HCT116 (cell line): ENCODE measurements around the gene HGFAC. TPM values are rescaled to one million over a fixed set of nuclear protein-coding genes. Genes with fewer than 3 reads are reported as not detected.
A peak's percentile ranks its signal among the peaks of the same experiment; 100 is the strongest.

Source experiments
- ATAC-seq: fragments of 200-7000 bp; cut with Tn5 transposase; 2 replicates; pipeline ENCODE4 v1.9.1; 2020; ENCODE audit warnings: mild to moderate bottlenecking, moderate library complexity
- BruUV-seq: library from RNA; stranded (reverse); fragments of 400-500 nt; replicated peaks from 2 replicates; lab custom pipeline; 2021; lab: Mats Ljungman, UMichigan
- CTCF ChIA-PET: fragments of 300-600 bp; sonication (Branson Sonifier 250); formaldehyde crosslinking; loops from one replicate; lab custom pipeline; 2021; ENCODE audit warnings: antibody characterized with exemption; lab: Charles Lee
- POLR2A ChIA-PET: fragments of 300-600, 350-600 bp; sonication (Branson Sonifier 250); formaldehyde crosslinking; loops from one replicate; lab custom pipeline; 2021; ENCODE audit warnings: antibody characterized with exemption; lab: Charles Lee
- RAD21 ChIA-PET, 2 experiments: fragments of 300-600 bp; sonication (Branson Sonifier 250); formaldehyde crosslinking; loops; one replicate each; lab custom pipeline; 2023; ENCODE audit warnings: low total read pairs in 2 of 2; ENCODE audit not compliant: uncharacterized antibody in 2 of 2, unreplicated experiment in 2 of 2, low non-redundant PET in 1 of 2; lab: Charles Lee
- DNase-seq: peaks from one replicate; pipeline ENCODE4 v3.0.0-alpha.2; 2010; ENCODE audit warnings: low read depth, low spot score
- H2AFZ ChIP-seq: fragments of 200-600 bp; shearing (Covaris generic), sonication (generic); 2 replicates; pipeline ENCODE4 v1.6.1; 2017; ENCODE audit warnings: low read depth, mixed run types, mixed read lengths, antibody characterized with exemption, low read length; ENCODE audit not compliant: poor library complexity, severe bottlenecking
- H3K27ac ChIP-seq: 2 replicates; pipeline ENCODE4 v1.5.1; 2012; ENCODE audit warnings: low read depth, low read length
- H3K27me3 ChIP-seq: fragments of 200-600 bp; sonication (generic); 2 replicates; pipeline ENCODE4 v1.6.1; 2016; ENCODE audit warnings: mixed run types, low read length, mixed read lengths; ENCODE audit not compliant: insufficient read depth
- H3K36me3 ChIP-seq, 2 experiments: fragments of 200-500 bp in 1 of 2; fragments of 200-600 bp in 1 of 2; sonication (Bioruptor generic) in 1 of 2; sonication (generic) in 1 of 2; 2 replicates each; pipeline versions ENCODE4 v1.5.1 to v1.6.1; 2014 to 2016; ENCODE audit warnings: low read length in 2 of 2, inconsistent platforms in 1 of 2, mixed read lengths in 1 of 2, mixed run types in 1 of 2; ENCODE audit not compliant: insufficient read depth in 2 of 2, control insufficient read depth in 1 of 2
- H3K4me1 ChIP-seq, 2 experiments: fragments of 200-600 bp in 1 of 2; sonication (generic) in 1 of 2; 2 replicates each; pipeline versions ENCODE4 v1.5.1 to v1.6.1; 2012 to 2017; ENCODE audit warnings: low read length in 2 of 2, inconsistent platforms in 1 of 2, mild to moderate bottlenecking in 1 of 2, mixed read lengths in 1 of 2, mixed run types in 1 of 2, moderate library complexity in 1 of 2; ENCODE audit not compliant: insufficient read depth in 2 of 2, control insufficient read depth in 1 of 2
- H3K4me2 ChIP-seq: fragments of 200-600 bp; sonication (generic); 2 replicates; pipeline ENCODE4 v1.6.1; 2017; ENCODE audit warnings: mixed run types, low read length, mixed read lengths
- H3K4me3 ChIP-seq, 2 experiments: fragments of 200-600 bp in 1 of 2; sonication (generic) in 1 of 2; replicated peaks in 1 of 2; 2 replicates each; pipeline ENCODE4 v1.5.1; 2011 to 2016; ENCODE audit warnings: low read length in 2 of 2, control low read depth in 1 of 2, low read depth in 1 of 2, mild to moderate bottlenecking in 1 of 2, mixed read lengths in 1 of 2, mixed run types in 1 of 2
- H3K79me2 ChIP-seq: fragments of 200-600 bp; sonication (generic); 2 replicates; pipeline ENCODE4 v1.6.1; 2017; ENCODE audit warnings: mild to moderate bottlenecking, mixed run types, low read length, moderate library complexity, mixed read lengths; ENCODE audit not compliant: insufficient read depth
- H3K9ac ChIP-seq: fragments of 200-600 bp; sonication (generic); 2 replicates; pipeline ENCODE4 v1.6.1; 2016; ENCODE audit warnings: low read length, mixed read lengths
- H3K9me2 ChIP-seq: fragments of 200-600 bp; sonication (generic), shearing (Covaris generic); 2 replicates; pipeline ENCODE4 v1.6.1; 2017; ENCODE audit warnings: mixed run types, mild to moderate bottlenecking, moderate library complexity; ENCODE audit not compliant: insufficient read depth
- H3K9me3 ChIP-seq, 2 experiments: fragments of 200-500 bp in 1 of 2; fragments of 200-600 bp in 1 of 2; sonication (Bioruptor generic) in 1 of 2; sonication (generic) in 1 of 2; 2 replicates each; pipeline ENCODE4 v1.6.1; 2014 to 2017; ENCODE audit warnings: low read length in 2 of 2, mixed read lengths in 2 of 2, inconsistent platforms in 1 of 2, low read depth in 1 of 2, mild to moderate bottlenecking in 1 of 2, mixed run types in 1 of 2, moderate library complexity in 1 of 2; ENCODE audit not compliant: control insufficient read depth in 1 of 2, insufficient read depth in 1 of 2
- H4K20me1 ChIP-seq: fragments of 200-600 bp; sonication (generic), shearing (Covaris generic); 2 replicates; pipeline ENCODE4 v1.6.1; 2017; ENCODE audit warnings: mixed run types, mild to moderate bottlenecking, moderate library complexity; ENCODE audit not compliant: insufficient read depth
- CEBPB ChIP-seq: IDR thresholded peaks from 2 replicates; pipeline ENCODE4 v1.6.1; 2012; ENCODE audit warnings: low read depth
- EGR1 ChIP-seq: IDR thresholded peaks from 2 replicates; pipeline ENCODE4 v1.6.1; 2012; ENCODE audit warnings: low read depth
- ELF1 ChIP-seq: IDR thresholded peaks from 2 replicates; pipeline ENCODE4 v1.6.1; 2012; ENCODE audit warnings: low read depth, borderline replicate concordance
- EZH2 ChIP-seq: fragments of 200-600 bp; sonication (generic); IDR thresholded peaks from 2 replicates; pipeline ENCODE4 v1.6.1; 2017; ENCODE audit warnings: antibody characterized with exemption, mixed run types
- EZH2phosphoT487 ChIP-seq: fragments of 200-600 bp; IDR thresholded peaks from 2 replicates; pipeline ENCODE4 v1.6.1; 2018; ENCODE audit warnings: antibody characterized with exemption, borderline replicate concordance
- FOSL1 ChIP-seq: IDR thresholded peaks from 2 replicates; pipeline ENCODE4 v1.6.1; 2012; ENCODE audit warnings: low read depth
- JUND ChIP-seq: IDR thresholded peaks from 2 replicates; pipeline ENCODE4 v1.6.1; 2012
- POLR2A ChIP-seq: IDR thresholded peaks from 2 replicates; pipeline ENCODE4 v1.7.0; 2011; ENCODE audit warnings: borderline replicate concordance; ENCODE audit not compliant: insufficient read depth, insufficient read length; ENCODE audit errors: extremely low read depth
- POLR2AphosphoS5 ChIP-seq: IDR thresholded peaks from 2 replicates; pipeline ENCODE4 v1.6.1; 2011; ENCODE audit warnings: mild to moderate bottlenecking, low read depth, low read length, moderate library complexity
- RAD21 ChIP-seq: IDR thresholded peaks from 2 replicates; pipeline ENCODE4 v1.6.1; 2012; ENCODE audit warnings: low read depth, mild to moderate bottlenecking
- SIN3A ChIP-seq: IDR thresholded peaks from 2 replicates; pipeline ENCODE4 v1.6.1; 2012; ENCODE audit warnings: low read depth
- SRF ChIP-seq: IDR thresholded peaks from 2 replicates; pipeline ENCODE4 v1.6.1; 2012; ENCODE audit warnings: low read depth
- ZFX ChIP-seq: fragments of 450-650 bp; IDR thresholded peaks from 2 replicates; pipeline ENCODE4 v1.6.1; 2017
- ZNF274 ChIP-seq: fragments of 200-500 bp; sonication (Bioruptor generic); IDR thresholded peaks from 2 replicates; pipeline ENCODE4 v1.6.1; 2014; ENCODE audit warnings: mild to moderate bottlenecking, low read depth, low read length, inconsistent platforms
- intact Hi-C: fragments of 100-400 bp; cut with micrococcal nuclease; formaldehyde crosslinking; loops from 2 replicates; pipeline ENCODE4 v1.10.0; 2022
- total RNA-seq: library from RNA; stranded (reverse); gene quantifications from one replicate; pipeline ENCODE4 v1.2.1, GENCODE V29; 2021; ENCODE audit not compliant: unreplicated experiment
- TF ChIP-seq, protein P1 (sequence below): IDR thresholded peaks from 2 replicates; pipeline ENCODE4 v1.6.1; 2011; ENCODE audit warnings: mild to moderate bottlenecking, low read length, moderate library complexity; ENCODE audit not compliant: insufficient replicate concordance; ENCODE audit errors: extremely low read depth
- TF ChIP-seq, protein P2 (sequence below), 3 experiments: fragments of 200-600 bp in 1 of 3; sonication (generic) in 1 of 3; IDR thresholded peaks in 2 of 3; conservative IDR thresholded peaks in 1 of 3; 2 replicates each; pipeline ENCODE4 v1.5.1; 2012 to 2017; ENCODE audit warnings: low read depth in 2 of 3, low read length in 2 of 3, antibody characterized with exemption in 1 of 3, borderline replicate concordance in 1 of 3, control low read depth in 1 of 3, mild to moderate bottlenecking in 1 of 3, mixed read lengths in 1 of 3, mixed run types in 1 of 3, moderate library complexity in 1 of 3; ENCODE audit not compliant: insufficient read depth in 1 of 3
- TF ChIP-seq, protein P3 (sequence below): IDR thresholded peaks from 2 replicates; pipeline ENCODE4 v1.6.1; 2012
- TF ChIP-seq, protein P4 (sequence below): IDR thresholded peaks from 2 replicates; pipeline ENCODE4 v1.6.1; 2012

The HGFAC gene
- total RNA-seq, 1 experiment from 2014 or later: 1.1 TPM

DNA sequence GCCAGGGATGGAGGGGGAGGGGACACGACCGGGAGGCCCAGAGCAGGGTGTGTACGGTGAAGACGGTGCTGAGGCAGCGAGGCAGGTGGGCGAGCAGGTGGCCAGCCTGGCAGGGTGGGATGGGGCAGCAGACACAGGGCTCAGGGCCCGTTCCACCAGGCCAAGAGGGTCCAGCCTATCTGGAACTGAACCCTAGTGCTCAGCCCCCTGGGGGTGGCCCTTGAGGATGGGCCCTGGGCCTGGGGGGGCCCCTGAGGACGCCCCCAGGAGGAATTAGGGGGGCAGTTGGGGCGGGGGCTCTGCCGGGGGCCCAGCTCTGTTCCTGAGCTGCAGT is 3.0 kb upstream of the HGFAC start:
- Histone ChIP-seq H3K9ac (no peak overlapping the region), H3K27ac (no peak overlapping the region), H4K20me1 (no peaks in the 10 kb centered on the region), H3K4me2 (no peak overlapping the region)
- no peak for ATAC-seq
- no peak for TF ChIP-seq EZH2phosphoT487
- TF ChIP-seq CEBPB: no peak
- TF ChIP-seq, protein P1, sequence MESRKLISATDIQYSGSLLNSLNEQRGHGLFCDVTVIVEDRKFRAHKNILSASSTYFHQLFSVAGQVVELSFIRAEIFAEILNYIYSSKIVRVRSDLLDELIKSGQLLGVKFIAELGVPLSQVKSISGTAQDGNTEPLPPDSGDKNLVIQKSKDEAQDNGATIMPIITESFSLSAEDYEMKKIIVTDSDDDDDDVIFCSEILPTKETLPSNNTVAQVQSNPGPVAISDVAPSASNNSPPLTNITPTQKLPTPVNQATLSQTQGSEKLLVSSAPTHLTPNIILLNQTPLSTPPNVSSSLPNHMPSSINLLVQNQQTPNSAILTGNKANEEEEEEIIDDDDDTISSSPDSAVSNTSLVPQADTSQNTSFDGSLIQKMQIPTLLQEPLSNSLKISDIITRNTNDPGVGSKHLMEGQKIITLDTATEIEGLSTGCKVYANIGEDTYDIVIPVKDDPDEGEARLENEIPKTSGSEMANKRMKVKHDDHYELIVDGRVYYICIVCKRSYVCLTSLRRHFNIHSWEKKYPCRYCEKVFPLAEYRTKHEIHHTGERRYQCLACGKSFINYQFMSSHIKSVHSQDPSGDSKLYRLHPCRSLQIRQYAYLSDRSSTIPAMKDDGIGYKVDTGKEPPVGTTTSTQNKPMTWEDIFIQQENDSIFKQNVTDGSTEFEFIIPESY: no peak
- no peak for TF ChIP-seq POLR2A
- no peak for TF ChIP-seq RAD21
- TF ChIP-seq, all 23 proteins: peak for 0
- no peaks in the 10 kb centered on the region for H3K9me3 ChIP-seq
- DNase-seq: no peak
- ChIA-PET RAD21 (no interaction called here), POLR2A (no interaction called here), CTCF (no interaction called here)
- intact Hi-C loops: no loop called here
- BruUV-seq: no TSS peak
- no peaks in the 10 kb centered on the region for H3K27me3 ChIP-seq
- no peaks in the 10 kb centered on the region for H3K79me2 ChIP-seq
- no peak overlapping the region for H3K4me3 ChIP-seq
- no peaks in the 10 kb centered on the region for H3K9me2 ChIP-seq
- no peaks in the 10 kb centered on the region for H3K36me3 ChIP-seq
- peaks cover 25 to 42% of the 10 kb centered on the region in 2 experiments for H3K4me1 ChIP-seq
- H2AFZ ChIP-seq: no peak overlapping the region

DNA sequence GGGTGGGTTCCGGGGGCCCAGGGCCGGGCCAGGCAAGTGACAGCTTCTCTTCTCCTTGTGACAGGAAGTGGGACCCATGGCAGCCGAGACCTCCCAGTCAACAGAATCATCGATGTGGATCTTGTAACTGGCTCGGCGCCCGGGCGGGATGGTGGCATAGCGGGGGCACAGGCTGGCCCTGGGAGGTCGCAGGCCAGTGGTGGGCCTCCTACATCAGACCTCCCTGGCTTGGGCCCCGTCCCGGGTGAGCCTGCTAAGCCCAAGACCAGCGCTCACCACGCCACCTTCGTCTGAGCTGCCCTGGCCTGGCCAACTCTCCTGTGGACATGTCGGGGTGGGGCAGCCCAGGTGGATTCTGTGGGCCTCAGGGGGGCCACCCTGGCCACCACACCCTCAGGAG is 2.4 kb upstream of the HGFAC start:
- H3K4me2 ChIP-seq: no peak overlapping the region
- H3K36me3 ChIP-seq: no peaks in the 10 kb centered on the region
- peaks cover 25 to 42% of the 10 kb centered on the region in 2 experiments for H3K4me1 ChIP-seq
- H3K9ac ChIP-seq: no peak overlapping the region
- ChIA-PET POLR2A (no interaction called here), RAD21 (no interaction called here), CTCF (no interaction called here)
- no peaks in the 10 kb centered on the region for H3K79me2 ChIP-seq
- no TSS peak for BruUV-seq
- H3K27ac ChIP-seq: peak overlapping the region; percentile 12; the same call in 1 of the 2 replicates
- TF ChIP-seq SRF (no peak), CEBPB (no peak), ZNF274 (no peak), EZH2 (no peak), EZH2phosphoT487 (no peak), SIN3A (no peak), EGR1 (no peak), ELF1 (no peak), ZFX (no peak), FOSL1 (no peak), POLR2AphosphoS5 (no peak), JUND (no peak), RAD21 (no peak)
- TF ChIP-seq, protein P2, sequence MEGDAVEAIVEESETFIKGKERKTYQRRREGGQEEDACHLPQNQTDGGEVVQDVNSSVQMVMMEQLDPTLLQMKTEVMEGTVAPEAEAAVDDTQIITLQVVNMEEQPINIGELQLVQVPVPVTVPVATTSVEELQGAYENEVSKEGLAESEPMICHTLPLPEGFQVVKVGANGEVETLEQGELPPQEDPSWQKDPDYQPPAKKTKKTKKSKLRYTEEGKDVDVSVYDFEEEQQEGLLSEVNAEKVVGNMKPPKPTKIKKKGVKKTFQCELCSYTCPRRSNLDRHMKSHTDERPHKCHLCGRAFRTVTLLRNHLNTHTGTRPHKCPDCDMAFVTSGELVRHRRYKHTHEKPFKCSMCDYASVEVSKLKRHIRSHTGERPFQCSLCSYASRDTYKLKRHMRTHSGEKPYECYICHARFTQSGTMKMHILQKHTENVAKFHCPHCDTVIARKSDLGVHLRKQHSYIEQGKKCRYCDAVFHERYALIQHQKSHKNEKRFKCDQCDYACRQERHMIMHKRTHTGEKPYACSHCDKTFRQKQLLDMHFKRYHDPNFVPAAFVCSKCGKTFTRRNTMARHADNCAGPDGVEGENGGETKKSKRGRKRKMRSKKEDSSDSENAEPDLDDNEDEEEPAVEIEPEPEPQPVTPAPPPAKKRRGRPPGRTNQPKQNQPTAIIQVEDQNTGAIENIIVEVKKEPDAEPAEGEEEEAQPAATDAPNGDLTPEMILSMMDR (IDR thresholded peaks at IDR 0.05 in 2 of 3, conservative IDR thresholded peaks at IDR 0.05 in 1 of 3; ENCODE audit: borderline replicate concordance in 1 of 3, insufficient read depth in 1 of 3, low read depth in 2 of 3, low read length in 2 of 3): no peak
- TF ChIP-seq, protein P3, sequence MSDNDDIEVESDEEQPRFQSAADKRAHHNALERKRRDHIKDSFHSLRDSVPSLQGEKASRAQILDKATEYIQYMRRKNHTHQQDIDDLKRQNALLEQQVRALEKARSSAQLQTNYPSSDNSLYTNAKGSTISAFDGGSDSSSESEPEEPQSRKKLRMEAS: no peak
- TF ChIP-seq, protein P4, sequence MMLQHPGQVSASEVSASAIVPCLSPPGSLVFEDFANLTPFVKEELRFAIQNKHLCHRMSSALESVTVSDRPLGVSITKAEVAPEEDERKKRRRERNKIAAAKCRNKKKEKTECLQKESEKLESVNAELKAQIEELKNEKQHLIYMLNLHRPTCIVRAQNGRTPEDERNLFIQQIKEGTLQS: no peak
- no peak overlapping the region for H3K4me3 ChIP-seq
- intact Hi-C loops: no loop called here
- DNase-seq: no peak
- no peaks in the 10 kb centered on the region for H3K9me2 ChIP-seq
- ATAC-seq: no peak
- no peaks in the 10 kb centered on the region for H3K27me3 ChIP-seq
- H2AFZ ChIP-seq: no peak overlapping the region
- H4K20me1 ChIP-seq: no peaks in the 10 kb centered on the region
- H3K9me3 ChIP-seq: no peaks in the 10 kb centered on the region
